GM12874 (cell line): ENCODE results near the gene ARL4C.

Experiments used
- CTCF ChIP-seq: IDR thresholded peaks from 2 replicates; pipeline ENCODE4 v1.5.1; 2011; ENCODE audit warnings: low read depth, mild to moderate bottlenecking, control low read depth, low read length, moderate library complexity; ENCODE audit not compliant: insufficient read depth

The ARL4C gene

DNA sequence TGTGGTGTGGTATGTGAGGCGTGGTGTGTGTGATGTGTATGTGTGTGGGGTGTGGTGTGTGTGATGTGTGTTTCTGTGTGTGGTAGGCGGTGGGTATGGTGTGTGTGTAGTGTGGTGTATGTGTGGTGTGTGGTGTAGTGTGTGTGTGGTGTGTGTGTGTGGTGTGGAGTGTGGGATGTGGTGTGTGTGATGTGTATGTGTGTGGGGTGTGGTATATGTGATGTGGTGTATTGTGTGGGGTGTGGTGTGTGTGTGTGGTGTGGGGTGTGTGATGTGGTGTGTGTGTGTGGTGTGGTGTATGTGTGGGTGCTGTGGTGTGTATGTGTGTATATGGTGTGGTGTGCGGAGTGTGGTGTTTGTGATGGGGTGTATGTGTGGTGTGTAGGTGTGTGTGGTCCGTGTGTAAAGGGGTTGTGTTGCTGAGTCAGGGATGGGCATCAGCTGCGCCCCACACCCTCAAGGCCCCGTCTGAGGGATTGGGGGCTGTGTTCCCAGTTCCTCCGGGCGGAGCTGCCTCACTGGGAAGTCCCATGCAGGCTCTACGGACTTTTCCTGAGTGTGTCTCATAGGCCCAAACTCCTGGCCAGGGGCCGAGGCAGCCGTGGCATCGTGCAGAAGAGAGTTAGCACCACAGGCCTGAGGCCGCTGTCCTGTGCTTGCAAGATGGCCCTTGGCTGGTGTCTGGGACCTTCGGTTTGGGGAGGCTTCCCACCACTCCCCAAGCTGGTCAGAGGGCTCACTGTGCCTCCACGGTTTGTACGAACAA, 18.2 kb upstream of the ARL4C start:
- no peak for TF ChIP-seq CTCF

DNA sequence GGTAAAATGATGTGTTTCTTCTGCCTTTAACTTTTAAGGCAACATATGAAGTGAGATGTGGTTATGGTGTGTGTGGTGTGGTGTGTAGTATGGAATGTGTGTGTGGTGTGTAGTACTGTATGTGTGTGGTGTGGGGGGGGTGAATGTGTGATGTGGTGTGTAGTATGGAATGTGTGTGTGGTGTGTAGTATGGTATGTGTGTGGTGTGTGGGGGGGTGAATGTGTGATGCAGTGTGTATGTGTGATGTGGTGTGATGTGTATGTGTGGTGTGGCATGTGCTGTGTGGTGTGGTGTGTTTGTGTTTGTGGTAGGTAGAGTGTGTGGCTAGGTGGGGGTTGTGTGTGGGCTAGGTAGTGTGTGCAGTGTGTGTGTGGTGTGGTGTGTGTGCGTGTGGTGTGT, 17.2 kb upstream of the ARL4C start:
- TF ChIP-seq CTCF, result no peak

GRCh38 chr2:234512884-234513669, 16.2 kb upstream of the ARL4C start:
- TF ChIP-seq CTCF, result no peak

- no peak for TF ChIP-seq CTCF
Measured at GRCh38 chr2:234502919-234503285, 6.0 kb upstream of the ARL4C start.

DNA sequence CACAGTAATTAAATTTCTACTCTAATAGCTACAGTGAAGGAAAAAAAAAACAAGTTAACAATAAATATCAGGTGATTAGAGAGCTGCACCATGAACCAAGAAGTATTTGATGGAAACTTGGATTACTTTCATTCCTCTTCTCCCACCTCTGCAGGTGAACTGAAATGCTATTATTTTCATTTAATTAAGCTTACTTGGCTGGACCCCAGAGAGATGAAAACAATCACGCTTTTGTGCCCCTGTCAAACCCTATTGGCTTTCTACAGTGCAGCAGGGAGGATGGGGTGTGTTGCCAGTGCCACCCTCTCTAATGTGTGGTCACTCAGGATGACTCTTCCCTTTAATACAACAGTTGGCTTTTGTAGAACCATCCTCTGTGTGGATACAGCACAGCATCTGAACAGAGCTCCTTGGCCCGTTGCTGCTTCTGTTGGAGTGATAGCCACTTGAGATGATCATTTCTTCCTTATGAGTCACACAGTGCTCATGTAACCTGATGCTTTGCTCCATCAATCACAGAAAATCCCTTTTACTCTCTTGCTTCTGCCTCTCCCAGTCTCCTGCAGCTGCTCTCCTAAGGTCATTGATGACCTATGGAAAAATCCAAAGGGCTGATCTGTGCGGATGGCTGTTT, 5.5 kb upstream of the ARL4C start:
- TF ChIP-seq CTCF, result no peak

- peak; percentile 38 for TF ChIP-seq CTCF
Measured at GRCh38 chr2:234500394-234501006, 3.6 kb upstream of the ARL4C start.
